Mammary epithelial cell (primary cell): ENCODE data around the gene GPR158.

Experiments used
- CTCF ChIP-seq, 2 donors: IDR thresholded peaks in 1 of 2; conservative IDR thresholded peaks in 1 of 2; 2 replicates each; pipeline ENCODE4 v1.5.1; 2011 to 2012; ENCODE audit warnings: inconsistent platforms in 2 of 2, low read length in 2 of 2, mild to moderate bottlenecking in 2 of 2, control low read depth in 1 of 2, low read depth in 1 of 2; ENCODE audit not compliant: insufficient read depth in 1 of 2; ENCODE audit errors: extremely low read depth in 1 of 2
- EZH2 ChIP-seq: IDR thresholded peaks from 2 replicates; pipeline ENCODE4 v1.6.1; 2012; ENCODE audit warnings: low read length, inconsistent platforms, borderline replicate concordance

GRCh38 chr10:25632802-25633201, 458.0 kb downstream of the GPR158 start:
- no peak for TF ChIP-seq CTCF (conservative IDR thresholded peaks at IDR 0.05 in 1 of 2, IDR thresholded peaks at IDR 0.05 in 1 of 2; ENCODE audit: extremely low read depth in 1 of 2, insufficient read depth in 1 of 2, low read depth in 1 of 2, low read length in 2 of 2)
- no peak for TF ChIP-seq EZH2
